ENCODE measurements around the gene PDE9A.

DNA sequence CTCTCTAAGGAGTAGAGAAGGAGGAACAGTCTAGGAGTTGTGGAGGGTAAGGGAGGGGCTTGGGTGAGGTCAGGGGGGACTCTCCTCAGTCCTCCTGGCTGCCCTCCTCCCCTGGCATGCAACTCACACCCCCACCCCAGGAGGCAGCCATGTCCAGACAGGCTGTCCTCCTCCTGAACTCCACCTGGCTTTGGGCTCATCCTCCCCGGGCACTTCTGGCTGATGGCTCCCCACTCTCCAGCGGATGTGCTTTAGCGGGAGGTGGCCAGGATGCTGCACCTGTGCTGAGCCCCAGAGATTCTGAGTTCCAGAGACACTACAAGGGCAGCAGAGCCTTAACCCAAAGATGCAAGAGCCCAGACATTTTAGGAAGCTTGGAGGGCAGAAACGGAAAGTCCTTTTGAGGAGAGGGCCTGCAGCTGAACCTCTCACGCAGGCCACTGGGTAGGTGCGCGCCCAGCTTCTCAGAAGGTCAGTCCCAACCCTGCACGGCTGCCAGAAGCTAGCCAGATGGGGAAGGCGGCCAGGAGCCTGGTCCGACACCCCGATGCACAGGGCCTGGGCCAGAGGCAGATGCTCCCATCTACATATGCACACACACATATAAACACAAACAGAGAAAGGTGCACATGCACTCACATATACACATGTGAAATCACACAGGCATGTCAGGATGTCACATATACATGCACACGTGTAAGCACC, 83.4 kb downstream of the PDE9A start:
- TF ChIP-seq EP300 (IDR thresholded peaks at IDR 0.05): no peak
- TF ChIP-seq, protein P1, sequence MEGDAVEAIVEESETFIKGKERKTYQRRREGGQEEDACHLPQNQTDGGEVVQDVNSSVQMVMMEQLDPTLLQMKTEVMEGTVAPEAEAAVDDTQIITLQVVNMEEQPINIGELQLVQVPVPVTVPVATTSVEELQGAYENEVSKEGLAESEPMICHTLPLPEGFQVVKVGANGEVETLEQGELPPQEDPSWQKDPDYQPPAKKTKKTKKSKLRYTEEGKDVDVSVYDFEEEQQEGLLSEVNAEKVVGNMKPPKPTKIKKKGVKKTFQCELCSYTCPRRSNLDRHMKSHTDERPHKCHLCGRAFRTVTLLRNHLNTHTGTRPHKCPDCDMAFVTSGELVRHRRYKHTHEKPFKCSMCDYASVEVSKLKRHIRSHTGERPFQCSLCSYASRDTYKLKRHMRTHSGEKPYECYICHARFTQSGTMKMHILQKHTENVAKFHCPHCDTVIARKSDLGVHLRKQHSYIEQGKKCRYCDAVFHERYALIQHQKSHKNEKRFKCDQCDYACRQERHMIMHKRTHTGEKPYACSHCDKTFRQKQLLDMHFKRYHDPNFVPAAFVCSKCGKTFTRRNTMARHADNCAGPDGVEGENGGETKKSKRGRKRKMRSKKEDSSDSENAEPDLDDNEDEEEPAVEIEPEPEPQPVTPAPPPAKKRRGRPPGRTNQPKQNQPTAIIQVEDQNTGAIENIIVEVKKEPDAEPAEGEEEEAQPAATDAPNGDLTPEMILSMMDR (IDR thresholded peaks at IDR 0.05): no peak
